A673 (cell line): ENCODE measurements around the gene LDLRAP1. TPM values are rescaled to one million over a fixed set of nuclear protein-coding genes. Genes with fewer than 3 reads are reported as not detected.
"Not testable (repeated sequence)": the region's sequence is repeated elsewhere in the genome, so short reads cannot be mapped to it uniquely, and the experiment has no call there.

Source experiments
- BruUV-seq: library from RNA; stranded (reverse); fragments of 400-500 nt; replicated peaks from 2 replicates; lab custom pipeline; 2021; lab: Mats Ljungman, UMichigan
- CTCF ChIA-PET: fragments of 300-600 bp; sonication (Branson Sonifier 250); formaldehyde crosslinking; loops from one replicate; lab custom pipeline; 2022; ENCODE audit warnings: antibody characterized with exemption; lab: Charles Lee
- POLR2A ChIA-PET: fragments of 300-600 bp; sonication (Branson Sonifier 250); formaldehyde crosslinking; loops from one replicate; lab custom pipeline; 2022; ENCODE audit warnings: antibody characterized with exemption; ENCODE audit not compliant: low non-redundant PET; lab: Charles Lee
- DNase-seq: peaks from one replicate; pipeline ENCODE4 v3.0.0-alpha.2; 2015; ENCODE audit warnings: low spot score
- H3K27ac ChIP-seq: fragments of 200-600 bp; sonication (generic); 2 replicates; pipeline ENCODE4 v1.5.1; 2016; ENCODE audit warnings: mixed run types, low read depth, mild to moderate bottlenecking, mixed read lengths, antibody characterized with exemption, low read length; ENCODE audit not compliant: poor library complexity, severe bottlenecking
- H3K27me3 ChIP-seq: fragments of 200-600 bp; sonication (generic); replicated peaks from 2 replicates; pipeline ENCODE4 v1.6.1; 2017; ENCODE audit warnings: mixed run types, low read depth, mild to moderate bottlenecking, mixed read lengths, antibody characterized with exemption, low read length; ENCODE audit not compliant: insufficient read depth, poor library complexity
- H3K36me3 ChIP-seq: fragments of 200-600 bp; sonication (generic); 2 replicates; pipeline ENCODE4 v1.6.1; 2016; ENCODE audit warnings: mixed run types, mild to moderate bottlenecking, mixed read lengths, antibody characterized with exemption, low read length; ENCODE audit not compliant: insufficient read depth, poor library complexity, severe bottlenecking
- H3K4me1 ChIP-seq: fragments of 200-600 bp; sonication (generic); 2 replicates; pipeline ENCODE4 v1.6.1; 2017; ENCODE audit warnings: mixed run types, mild to moderate bottlenecking, mixed read lengths, antibody characterized with exemption, low read length; ENCODE audit not compliant: insufficient read depth, poor library complexity, severe bottlenecking
- H3K4me3 ChIP-seq: fragments of 200-600 bp; sonication (generic); 2 replicates; pipeline ENCODE4 v1.5.1; 2016; ENCODE audit warnings: low read depth, mixed run types, mild to moderate bottlenecking, mixed read lengths, low read length; ENCODE audit not compliant: poor library complexity, severe bottlenecking
- H3K9me3 ChIP-seq: fragments of 200-600 bp; sonication (generic); 2 replicates; pipeline ENCODE4 v1.6.1; 2016; ENCODE audit warnings: mixed run types, low read depth, mild to moderate bottlenecking, mixed read lengths, antibody characterized with exemption, low read length; ENCODE audit not compliant: poor library complexity, severe bottlenecking
- CTCF ChIP-seq: fragments of 300-800, 200-600 bp; sonication (generic); conservative IDR thresholded peaks from 2 replicates; pipeline ENCODE4 v1.5.1; 2017; ENCODE audit warnings: low read depth, mild to moderate bottlenecking, antibody characterized with exemption, low read length, moderate library complexity, mixed read lengths
- EZH2 ChIP-seq: fragments of 200-600 bp; sonication (generic); IDR thresholded peaks from 2 replicates; pipeline ENCODE4 v1.6.1; 2017; ENCODE audit warnings: borderline replicate concordance, low read depth, mild to moderate bottlenecking, mixed read lengths, antibody characterized with exemption, low read length; ENCODE audit not compliant: poor library complexity, severe bottlenecking
- intact Hi-C: fragments of 100-400 bp; cut with micrococcal nuclease; formaldehyde crosslinking; loops from one replicate; pipeline ENCODE4 v1.10.0; 2022; ENCODE audit not compliant: unreplicated experiment
- total RNA-seq: library from RNA; stranded (reverse); gene quantifications from 2 replicates; pipeline ENCODE4 v1.2.3, GENCODE V29; 2021

LDLRAP1 gene
- total RNA-seq, 1 experiment from 2014 or later: 5.5 TPM

GRCh38 chr1:25504706-25505595 lies 38.5 kb upstream of the LDLRAP1 start:
- intact Hi-C loops: no loop called here
- Histone ChIP-seq H3K36me3 (no peaks in the 10 kb centered on the region), H3K4me1 (no peaks in the 10 kb centered on the region), H3K27ac (no peak overlapping the region), H3K27me3 (no peaks in the 10 kb centered on the region), H3K4me3 (no peak overlapping the region), H3K9me3 (no peaks in the 10 kb centered on the region)
- ChIA-PET CTCF (no interaction called here), POLR2A (interaction anchor here (0.6 kb wide), 1 partner anchor 267 kb away, joined by 3 read pairs; no protein-coding TSS in a partner anchor)
- BruUV-seq: no TSS peak
- no peak for TF ChIP-seq CTCF
- no peak for TF ChIP-seq EZH2
- DNase-seq: no peak

- no peaks in the 10 kb centered on the region for H3K9me3 ChIP-seq
- no peak overlapping the region for H3K27ac ChIP-seq
- no peaks in the 10 kb centered on the region for H3K27me3 ChIP-seq
- DNase-seq: no peak
- TF ChIP-seq CTCF (no peak), EZH2 (no peak)
- no peak overlapping the region for H3K4me3 ChIP-seq
- no TSS peak for BruUV-seq
- intact Hi-C loops: no loop called here
- ChIA-PET POLR2A (no interaction called here), CTCF (no interaction called here)
- no peaks in the 10 kb centered on the region for H3K36me3 ChIP-seq
- H3K4me1 ChIP-seq: no peaks in the 10 kb centered on the region
These were observed 37.6 kb upstream of the LDLRAP1 start for GRCh38 chr1:25505656-25506385.

- POLR2A ChIA-PET, H3K36me3 ChIP-seq, intact Hi-C loops, BruUV-seq, H3K9me3 ChIP-seq, H3K4me3 ChIP-seq, H3K27ac ChIP-seq, H3K4me1 ChIP-seq, CTCF ChIA-PET, H3K27me3 ChIP-seq, DNase-seq: not testable (repeated sequence)
These were observed 36.6 kb upstream of the LDLRAP1 start for GRCh38 chr1:25506566-25507463.
